OCI-LY1 (cell line): Measurements from ENCODE around the gene BEST3.

ENCODE experiments used
- H2AFZ ChIP-seq: fragments of 200-600 bp; sonication (generic), shearing (Covaris generic); 2 replicates; pipeline ENCODE4 v1.6.0; 2014; ENCODE audit warnings: antibody characterized with exemption, mild to moderate bottlenecking, low read length
- H3F3A ChIP-seq: fragments of 200-600 bp; sonication (generic), shearing (Covaris generic); 2 replicates; pipeline ENCODE4 v1.6.0; 2014; ENCODE audit warnings: mild to moderate bottlenecking, antibody characterized with exemption, low read length, moderate library complexity; ENCODE audit not compliant: insufficient read depth
- H3K27ac ChIP-seq: fragments of 200-600 bp; sonication (generic); 2 replicates; pipeline ENCODE4 v1.5.1; 2014; ENCODE audit warnings: low read length, mixed run types, mild to moderate bottlenecking, low read depth; ENCODE audit not compliant: poor library complexity, severe bottlenecking
- H3K27me3 ChIP-seq: fragments of 200-600 bp; sonication (generic); 2 replicates; pipeline ENCODE4 v1.6.0; 2014; ENCODE audit warnings: antibody characterized with exemption, mild to moderate bottlenecking, low read length, moderate library complexity; ENCODE audit not compliant: insufficient read depth
- H3K36me3 ChIP-seq: fragments of 200-600 bp; sonication (generic); 2 replicates; pipeline ENCODE4 v1.6.1; 2014; ENCODE audit warnings: mild to moderate bottlenecking, antibody characterized with exemption, low read length, moderate library complexity, mixed read lengths; ENCODE audit not compliant: insufficient read depth
- H3K4me1 ChIP-seq: fragments of 200-600 bp; sonication (generic); 2 replicates; pipeline ENCODE4 v1.5.1; 2014; ENCODE audit warnings: mild to moderate bottlenecking, low read length, moderate library complexity; ENCODE audit not compliant: insufficient read depth, severe bottlenecking
- H3K4me2 ChIP-seq: fragments of 200-600 bp; sonication (generic), shearing (Covaris generic); 2 replicates; pipeline ENCODE4 v1.6.1; 2014; ENCODE audit warnings: low read length
- H3K4me3 ChIP-seq: fragments of 200-600 bp; sonication (generic); 2 replicates; pipeline ENCODE4 v1.5.1; 2014; ENCODE audit warnings: low read length, low read depth, mild to moderate bottlenecking, mixed read lengths; ENCODE audit not compliant: poor library complexity, severe bottlenecking
- H3K79me2 ChIP-seq: fragments of 200-600 bp; shearing (Covaris generic); 2 replicates; pipeline ENCODE4 v1.6.1; 2016; ENCODE audit warnings: mixed run types, low read length, mixed read lengths; ENCODE audit not compliant: insufficient read depth
- H3K9ac ChIP-seq: fragments of 200-600 bp; sonication (generic), shearing (Covaris generic); 2 replicates; pipeline ENCODE4 v1.6.1; 2014; ENCODE audit warnings: mild to moderate bottlenecking, low read length, mixed read lengths
- H3K9me2 ChIP-seq: fragments of 200-600 bp; sonication (generic), shearing (Covaris generic); 2 replicates; pipeline ENCODE4 v1.6.1; 2014; ENCODE audit warnings: low read depth, mild to moderate bottlenecking, low read length, mixed read lengths
- H3K9me3 ChIP-seq: fragments of 200-600 bp; shearing (Covaris generic); 2 replicates; pipeline ENCODE4 v1.6.1; 2014; ENCODE audit warnings: low read length, mixed read lengths
- H4K20me1 ChIP-seq: fragments of 200-600 bp; sonication (generic), shearing (Covaris generic); 2 replicates; pipeline ENCODE4 v1.6.0; 2016; ENCODE audit warnings: mild to moderate bottlenecking, low read length; ENCODE audit not compliant: insufficient read depth
- CTCF ChIP-seq: fragments of 200-600 bp; sonication (generic), shearing (Covaris generic); IDR thresholded peaks from 2 replicates; pipeline ENCODE4 v1.5.1; 2017; ENCODE audit warnings: mild to moderate bottlenecking, antibody characterized with exemption, low read length, moderate library complexity, mixed read lengths
- EZH2 ChIP-seq: fragments of 200-600 bp; sonication (generic), shearing (Covaris generic); IDR thresholded peaks from 2 replicates; pipeline ENCODE4 v1.8.0; 2017; ENCODE audit warnings: borderline replicate concordance, mixed run types, mild to moderate bottlenecking, antibody characterized with exemption, low read length, moderate library complexity, mixed read lengths

The BEST3 gene

GRCh38 chr12:69613351-69613750 is 85.8 kb downstream of the BEST3 start:
- Histone ChIP-seq H3K9me3 (no peaks in the 10 kb centered on the region), H3K4me1 (no peaks in the 10 kb centered on the region), H4K20me1 (no peaks in the 10 kb centered on the region), H3F3A (no peaks in the 10 kb centered on the region), H3K4me3 (no peak overlapping the region), H3K79me2 (no peaks in the 10 kb centered on the region), H3K27ac (no peak overlapping the region), H3K36me3 (no peaks in the 10 kb centered on the region; the same call in 1 of the 2 replicates), H3K9ac (no peak overlapping the region), H3K4me2 (no peak overlapping the region), H3K27me3 (0 out of 2 replicates have a peak, but pooled peaks cover 5% of the 10 kb centered on the region), H3K9me2 (no peaks in the 10 kb centered on the region), H2AFZ (no peak overlapping the region)
- no peak for TF ChIP-seq CTCF
- no peak for TF ChIP-seq EZH2

- Histone ChIP-seq H3K79me2 (no peaks in the 10 kb centered on the region), H3K9me2 (no peaks in the 10 kb centered on the region), H4K20me1 (no peaks in the 10 kb centered on the region), H2AFZ (no peak within 1 kb of the TSS), H3K4me3 (no peak within 1 kb of the TSS), H3F3A (no peaks in the 10 kb centered on the region), H3K9me3 (no peaks in the 10 kb centered on the region), H3K4me1 (no peaks in the 10 kb centered on the region), H3K4me2 (no peak within 1 kb of the TSS), H3K36me3 (no peaks in the 10 kb centered on the region; the same call in 1 of the 2 replicates), H3K9ac (no peak within 1 kb of the TSS), H3K27me3 (0 out of 2 replicates have a peak, but pooled peaks cover 1% of the 10 kb centered on the region), H3K27ac (no peak within 1 kb of the TSS)
- no peak for TF ChIP-seq EZH2
- TF ChIP-seq CTCF: no peak
Measured at GRCh38 chr12:69610729-69611128, 88.4 kb downstream of the BEST3 start, which contains the start of gene LRRC10. Gene LRRC10, minus strand, starts transcription at chr12:69610907. Its CDS starts 69 bp downstream, at chr12:69610838.

- Histone ChIP-seq H3K9ac (no peak overlapping the region), H3K4me1 (no peaks in the 10 kb centered on the region), H3K27ac (no peak overlapping the region), H3K4me2 (no peak overlapping the region), H3K4me3 (no peak overlapping the region), H3K36me3 (no peaks in the 10 kb centered on the region; the same call in 1 of the 2 replicates), H3K27me3 (no peaks in the 10 kb centered on the region), H3K79me2 (no peaks in the 10 kb centered on the region), H3K9me3 (no peaks in the 10 kb centered on the region), H2AFZ (no peak overlapping the region), H4K20me1 (no peaks in the 10 kb centered on the region), H3F3A (no peaks in the 10 kb centered on the region), H3K9me2 (no peaks in the 10 kb centered on the region)
- TF ChIP-seq EZH2 (no peak), CTCF (no peak)
Measured at GRCh38 chr12:69610126-69610525, 89.0 kb downstream of the BEST3 start.
